ENCODE results near the gene RHOB.

The RHOB gene

DNA sequence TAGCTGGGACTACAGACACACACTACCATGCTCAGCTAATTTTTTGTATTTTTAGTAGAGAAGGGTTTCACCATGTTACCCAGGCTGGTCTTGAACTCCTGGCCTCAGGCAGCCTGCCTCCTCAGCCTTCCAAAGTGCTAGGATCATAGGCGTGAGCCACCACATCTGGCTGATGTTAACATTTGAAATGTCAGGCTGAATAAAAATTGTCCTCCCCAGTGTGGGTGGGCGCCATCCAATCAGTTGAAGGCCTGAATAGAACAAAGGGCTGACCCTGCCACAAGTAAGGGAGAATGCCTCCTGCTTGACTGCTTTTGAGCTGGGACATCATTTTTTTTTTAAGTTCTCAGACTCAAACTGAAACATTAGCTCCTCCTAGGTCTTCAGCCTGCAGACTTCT, 21.0 kb upstream of the RHOB start:
- TF ChIP-seq POLR2AphosphoS5 (IDR thresholded peaks at IDR 0.05; ENCODE audit: low read depth, low read length) = no peak
- TF ChIP-seq TAF1 (IDR thresholded peaks at IDR 0.05; ENCODE audit: borderline replicate concordance, insufficient read depth, low read length) = no peak
- TF ChIP-seq SIN3A (IDR thresholded peaks at IDR 0.05; ENCODE audit: borderline replicate concordance, insufficient read depth, low read length) = no peak
- TF ChIP-seq, protein P1, sequence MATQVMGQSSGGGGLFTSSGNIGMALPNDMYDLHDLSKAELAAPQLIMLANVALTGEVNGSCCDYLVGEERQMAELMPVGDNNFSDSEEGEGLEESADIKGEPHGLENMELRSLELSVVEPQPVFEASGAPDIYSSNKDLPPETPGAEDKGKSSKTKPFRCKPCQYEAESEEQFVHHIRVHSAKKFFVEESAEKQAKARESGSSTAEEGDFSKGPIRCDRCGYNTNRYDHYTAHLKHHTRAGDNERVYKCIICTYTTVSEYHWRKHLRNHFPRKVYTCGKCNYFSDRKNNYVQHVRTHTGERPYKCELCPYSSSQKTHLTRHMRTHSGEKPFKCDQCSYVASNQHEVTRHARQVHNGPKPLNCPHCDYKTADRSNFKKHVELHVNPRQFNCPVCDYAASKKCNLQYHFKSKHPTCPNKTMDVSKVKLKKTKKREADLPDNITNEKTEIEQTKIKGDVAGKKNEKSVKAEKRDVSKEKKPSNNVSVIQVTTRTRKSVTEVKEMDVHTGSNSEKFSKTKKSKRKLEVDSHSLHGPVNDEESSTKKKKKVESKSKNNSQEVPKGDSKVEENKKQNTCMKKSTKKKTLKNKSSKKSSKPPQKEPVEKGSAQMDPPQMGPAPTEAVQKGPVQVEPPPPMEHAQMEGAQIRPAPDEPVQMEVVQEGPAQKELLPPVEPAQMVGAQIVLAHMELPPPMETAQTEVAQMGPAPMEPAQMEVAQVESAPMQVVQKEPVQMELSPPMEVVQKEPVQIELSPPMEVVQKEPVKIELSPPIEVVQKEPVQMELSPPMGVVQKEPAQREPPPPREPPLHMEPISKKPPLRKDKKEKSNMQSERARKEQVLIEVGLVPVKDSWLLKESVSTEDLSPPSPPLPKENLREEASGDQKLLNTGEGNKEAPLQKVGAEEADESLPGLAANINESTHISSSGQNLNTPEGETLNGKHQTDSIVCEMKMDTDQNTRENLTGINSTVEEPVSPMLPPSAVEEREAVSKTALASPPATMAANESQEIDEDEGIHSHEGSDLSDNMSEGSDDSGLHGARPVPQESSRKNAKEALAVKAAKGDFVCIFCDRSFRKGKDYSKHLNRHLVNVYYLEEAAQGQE (IDR thresholded peaks at IDR 0.05; ENCODE audit: insufficient read depth in 1 of 2, low read depth in 2 of 2, low read length in 2 of 2) = no peak
- TF ChIP-seq FOXP2 (optimal IDR thresholded peaks at IDR 0.05; ENCODE audit: borderline replicate concordance, extremely low read depth, extremely low read length, insufficient read depth) = no peak

GRCh38 chr2:20427931-20428526, 18.8 kb upstream of the RHOB start:
- TF ChIP-seq SIN3A (IDR thresholded peaks at IDR 0.05; ENCODE audit: borderline replicate concordance, insufficient read depth, low read length) (no peak), FOXP2 (optimal IDR thresholded peaks at IDR 0.05; ENCODE audit: borderline replicate concordance, extremely low read depth, extremely low read length, insufficient read depth) (no peak), POLR2AphosphoS5 (IDR thresholded peaks at IDR 0.05; ENCODE audit: low read depth, low read length) (no peak), TAF1 (IDR thresholded peaks at IDR 0.05; ENCODE audit: borderline replicate concordance, insufficient read depth, low read length) (no peak)
- TF ChIP-seq, protein P1 (IDR thresholded peaks at IDR 0.05; ENCODE audit: insufficient read depth in 1 of 2, low read depth in 2 of 2, low read length in 2 of 2) = no peak

- TF ChIP-seq SIN3A (IDR thresholded peaks at IDR 0.05; ENCODE audit: borderline replicate concordance, insufficient read depth, low read length) (no peak), POLR2AphosphoS5 (IDR thresholded peaks at IDR 0.05; ENCODE audit: low read depth, low read length) (no peak), FOXP2 (optimal IDR thresholded peaks at IDR 0.05; ENCODE audit: borderline replicate concordance, extremely low read depth, extremely low read length, insufficient read depth) (no peak), TAF1 (IDR thresholded peaks at IDR 0.05; ENCODE audit: borderline replicate concordance, insufficient read depth, low read length) (no peak)
- TF ChIP-seq, protein P1 (IDR thresholded peaks at IDR 0.05; ENCODE audit: insufficient read depth in 1 of 2, low read depth in 2 of 2, low read length in 2 of 2) = no peak
Observed at GRCh38 chr2:20428717-20429490, 18.0 kb upstream of the RHOB start.

GRCh38 chr2:20429528-20429927, 17.3 kb upstream of the RHOB start:
- TF ChIP-seq SIN3A (IDR thresholded peaks at IDR 0.05; ENCODE audit: borderline replicate concordance, insufficient read depth, low read length) (no peak), TAF1 (IDR thresholded peaks at IDR 0.05; ENCODE audit: borderline replicate concordance, insufficient read depth, low read length) (no peak), POLR2AphosphoS5 (IDR thresholded peaks at IDR 0.05; ENCODE audit: low read depth, low read length) (no peak), FOXP2 (optimal IDR thresholded peaks at IDR 0.05; ENCODE audit: borderline replicate concordance, extremely low read depth, extremely low read length, insufficient read depth) (no peak)
- TF ChIP-seq, protein P1 (IDR thresholded peaks at IDR 0.05; ENCODE audit: insufficient read depth in 1 of 2, low read depth in 2 of 2, low read length in 2 of 2) = no peak

All from PFSK-1 (cell line).